Kidney epithelial cell (primary cell): Measurements from ENCODE around the gene GALNS. TPM values are rescaled to one million over a fixed set of nuclear protein-coding genes. Genes with fewer than 3 reads are reported as not detected.

Experiments used
- DNase-seq: peaks from one replicate; pipeline ENCODE4 v3.0.0-alpha.2; 2010; ENCODE audit warnings: low read depth
- H3K27me3 ChIP-seq: 2 replicates; pipeline ENCODE4 v1.6.0; 2011; ENCODE audit warnings: low read length; ENCODE audit not compliant: control insufficient read depth, insufficient read depth
- H3K36me3 ChIP-seq: 2 replicates; pipeline ENCODE4 v1.5.1; 2011; ENCODE audit warnings: low read length; ENCODE audit not compliant: control insufficient read depth, insufficient read depth
- H3K4me3 ChIP-seq: 2 replicates; pipeline ENCODE4 v1.5.1; 2011; ENCODE audit warnings: low read depth, mild to moderate bottlenecking, control low read depth, low read length
- total RNA-seq: library from RNA; depleted of rRNA; stranded (reverse); fragments of >200 nt; gene quantifications from 2 replicates; pipeline ENCODE4 v1.2.3, GENCODE V29; 2015
- TF ChIP-seq, protein P1 (sequence below): IDR thresholded peaks from 2 replicates; pipeline ENCODE4 v1.5.1; 2011; ENCODE audit warnings: mild to moderate bottlenecking, moderate library complexity, low read length, control low read depth, inconsistent platforms; ENCODE audit not compliant: insufficient read depth, poor library complexity, severe bottlenecking

The GALNS gene
- total RNA-seq, 1 donor from 2014 or later = 23.6 TPM

DNA sequence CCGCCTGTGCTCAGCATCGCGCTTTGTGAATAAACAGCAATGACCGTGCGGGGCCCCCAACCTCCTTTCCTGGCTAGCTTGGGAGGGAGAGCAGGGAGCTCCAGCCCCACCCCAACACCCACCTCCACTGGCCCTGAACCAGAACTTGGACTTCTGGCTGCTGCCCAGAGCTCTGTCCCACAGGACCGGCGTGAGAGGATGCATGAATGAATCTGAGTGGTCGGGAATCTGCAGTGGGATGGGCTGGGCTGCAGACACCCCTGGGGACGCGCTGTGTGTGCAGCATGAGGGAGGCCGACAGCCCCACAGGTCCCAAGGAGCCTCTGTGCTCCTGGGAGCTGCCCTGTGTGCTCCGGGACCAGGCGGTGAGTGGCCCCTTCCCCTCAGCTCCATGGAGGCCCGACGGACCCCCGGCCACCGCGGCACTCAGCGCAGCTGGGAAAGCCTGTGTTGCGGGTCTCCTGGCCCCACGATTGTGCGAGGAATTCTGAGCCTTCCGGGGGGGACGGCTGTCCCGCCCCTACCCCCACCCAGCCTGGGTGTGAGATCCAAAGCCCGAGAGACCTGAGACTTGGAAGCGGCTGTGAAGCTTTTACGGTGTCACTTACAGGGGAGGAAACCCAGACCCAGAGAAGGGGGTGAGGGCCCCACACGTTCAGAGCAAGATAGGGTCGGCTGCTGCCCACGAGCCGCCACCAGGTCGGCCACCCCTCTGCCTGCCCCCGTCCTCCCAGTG is 77.2 kb downstream of the GALNS start:
- TF ChIP-seq, protein P1, sequence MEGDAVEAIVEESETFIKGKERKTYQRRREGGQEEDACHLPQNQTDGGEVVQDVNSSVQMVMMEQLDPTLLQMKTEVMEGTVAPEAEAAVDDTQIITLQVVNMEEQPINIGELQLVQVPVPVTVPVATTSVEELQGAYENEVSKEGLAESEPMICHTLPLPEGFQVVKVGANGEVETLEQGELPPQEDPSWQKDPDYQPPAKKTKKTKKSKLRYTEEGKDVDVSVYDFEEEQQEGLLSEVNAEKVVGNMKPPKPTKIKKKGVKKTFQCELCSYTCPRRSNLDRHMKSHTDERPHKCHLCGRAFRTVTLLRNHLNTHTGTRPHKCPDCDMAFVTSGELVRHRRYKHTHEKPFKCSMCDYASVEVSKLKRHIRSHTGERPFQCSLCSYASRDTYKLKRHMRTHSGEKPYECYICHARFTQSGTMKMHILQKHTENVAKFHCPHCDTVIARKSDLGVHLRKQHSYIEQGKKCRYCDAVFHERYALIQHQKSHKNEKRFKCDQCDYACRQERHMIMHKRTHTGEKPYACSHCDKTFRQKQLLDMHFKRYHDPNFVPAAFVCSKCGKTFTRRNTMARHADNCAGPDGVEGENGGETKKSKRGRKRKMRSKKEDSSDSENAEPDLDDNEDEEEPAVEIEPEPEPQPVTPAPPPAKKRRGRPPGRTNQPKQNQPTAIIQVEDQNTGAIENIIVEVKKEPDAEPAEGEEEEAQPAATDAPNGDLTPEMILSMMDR = no peak

DNA sequence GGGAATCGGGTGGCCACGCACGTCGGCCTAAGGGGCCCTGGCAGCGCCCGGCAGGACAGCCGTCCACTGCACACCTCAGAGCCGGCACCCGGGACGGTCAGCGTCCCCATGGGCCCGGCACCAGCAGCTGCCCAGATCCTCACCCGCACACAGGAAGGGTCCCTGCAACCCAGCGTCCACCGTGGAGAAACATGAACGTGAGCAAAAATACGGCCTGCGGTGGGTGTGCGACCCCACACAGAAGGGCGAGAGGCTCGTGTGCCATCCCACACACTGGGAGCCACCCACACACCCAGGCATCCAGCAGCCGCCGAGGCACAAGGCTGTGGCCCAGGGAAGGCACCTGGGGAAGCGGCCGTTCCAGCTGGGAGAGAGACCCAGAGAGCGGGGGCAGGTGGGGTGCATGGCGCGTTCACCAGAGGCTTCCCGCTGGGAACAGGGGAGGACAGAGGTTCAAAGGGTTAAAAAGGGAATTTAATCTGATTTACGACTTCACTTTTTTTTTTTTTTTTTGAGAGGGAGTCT is 78.1 kb downstream of the GALNS start:
- Histone ChIP-seq H3K36me3 (no peaks in the 10 kb centered on the region), H3K4me3 (no peak overlapping the region), H3K27me3 (no peaks in the 10 kb centered on the region)
- no peak for DNase-seq
- TF ChIP-seq, protein P1 = no peak

More for the DNA sequence above, 77.2 kb downstream of the GALNS start:
- Histone ChIP-seq H3K36me3 (no peaks in the 10 kb centered on the region), H3K4me3 (no peak overlapping the region), H3K27me3 (no peaks in the 10 kb centered on the region)
- no peak for DNase-seq

DNA sequence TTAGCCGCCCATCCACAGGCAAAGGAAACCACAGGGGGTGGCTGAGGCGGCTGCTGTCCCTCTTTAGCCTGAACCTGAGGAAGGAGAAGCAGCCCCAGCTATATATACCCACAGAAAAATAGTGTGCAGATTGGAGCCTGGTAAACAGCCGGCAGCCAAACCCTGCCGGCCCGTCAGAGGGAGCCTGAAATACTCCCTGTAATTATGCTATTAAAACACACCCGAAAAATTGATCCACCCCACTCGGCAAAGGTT is 78.5 kb downstream of the GALNS start:
- DNase-seq = no peak
- TF ChIP-seq, protein P1 = no peak
- Histone ChIP-seq H3K36me3 (no peaks in the 10 kb centered on the region), H3K27me3 (no peaks in the 10 kb centered on the region), H3K4me3 (no peak overlapping the region)

DNA sequence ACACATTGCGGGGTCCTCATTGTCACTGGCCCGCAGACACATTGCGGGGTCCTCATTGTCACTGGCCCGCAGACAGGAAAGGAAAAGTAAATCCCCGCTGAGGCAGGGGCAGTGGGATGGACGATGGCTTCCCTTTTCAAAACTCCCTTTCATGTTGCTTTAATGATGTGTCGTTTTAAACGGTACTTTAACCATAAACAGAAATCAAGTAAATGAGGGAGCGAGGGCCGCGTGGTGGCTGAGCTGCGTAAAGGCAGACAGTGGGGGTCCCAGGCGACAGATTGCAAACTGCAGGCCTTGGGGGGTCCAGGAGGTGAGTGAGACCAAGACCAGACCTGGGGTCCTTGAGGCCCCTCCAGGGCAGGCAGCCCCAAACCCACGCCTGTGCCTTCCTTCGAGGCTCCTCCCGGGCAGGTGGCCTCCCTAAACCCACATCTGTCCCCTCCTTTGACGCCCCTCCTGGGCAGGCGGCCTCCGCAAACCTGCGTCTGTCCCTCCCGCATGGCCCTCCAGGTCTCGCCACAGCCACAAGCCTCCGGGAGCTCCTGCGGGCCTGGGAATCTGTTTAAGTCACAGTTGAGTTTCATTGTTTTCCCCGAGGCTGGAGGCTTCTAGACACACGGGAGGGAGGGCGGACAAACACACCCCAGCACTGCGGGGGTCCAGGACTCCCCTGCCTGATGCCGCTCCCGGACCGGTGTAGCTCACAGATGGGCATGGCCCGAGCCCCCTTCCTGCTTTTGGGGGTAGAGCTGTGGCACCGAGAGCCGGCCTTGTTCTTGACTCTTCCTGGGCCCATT is 79.1 kb downstream of the GALNS start:
- DNase-seq = no peak
- TF ChIP-seq, protein P1 = no peak
- H3K27me3 ChIP-seq = no peaks in the 10 kb centered on the region
- H3K36me3 ChIP-seq = no peaks in the 10 kb centered on the region
- H3K4me3 ChIP-seq = no peak overlapping the region

DNA sequence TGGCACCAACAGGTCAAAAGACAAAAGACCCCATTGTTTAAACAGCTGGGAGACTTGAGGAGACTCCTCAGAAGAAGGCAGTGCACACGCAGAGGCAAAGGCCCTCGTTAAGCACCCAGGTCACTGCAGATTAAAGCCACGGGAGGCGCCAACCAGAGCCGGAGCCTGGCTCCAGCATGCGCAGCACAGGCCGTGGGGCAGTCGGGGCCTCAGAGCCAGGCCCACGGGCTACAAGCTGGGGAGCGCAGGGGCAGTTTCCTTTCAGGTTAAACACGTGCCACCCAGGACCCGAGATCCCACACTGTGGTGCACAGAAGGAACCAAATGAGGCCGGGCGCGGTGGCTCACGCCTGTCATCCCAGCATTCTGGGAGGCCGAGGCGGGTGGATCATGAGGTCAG is 80.9 kb downstream of the GALNS start:
- Histone ChIP-seq H3K4me3 (no peak overlapping the region), H3K36me3 (no peaks in the 10 kb centered on the region), H3K27me3 (no peaks in the 10 kb centered on the region)
- DNase-seq = no peak
- TF ChIP-seq, protein P1 = no peak
